GM23338 (cell line): Measurements from ENCODE around the gene CEP295NL. TPM values are rescaled to one million over a fixed set of nuclear protein-coding genes. Genes with fewer than 3 reads are reported as not detected.

ENCODE experiments used
- ATAC-seq: fragments of 200-7000 bp; cut with Tn5 transposase; 3 replicates; pipeline ENCODE4 v1.9.1; 2020
- DNase-seq: peaks from one replicate; pipeline ENCODE4 v3.0.0-alpha.2; 2015; ENCODE audit warnings: low spot score
- H2AFZ ChIP-seq: fragments of 200-600 bp; sonication (generic); 2 replicates; pipeline ENCODE4 v1.8.0; 2016; ENCODE audit warnings: antibody characterized with exemption, mild to moderate bottlenecking, moderate library complexity
- H3F3A ChIP-seq: fragments of 200-600 bp; sonication (generic); replicated peaks from 2 replicates; pipeline ENCODE4 v1.8.0; 2017; ENCODE audit warnings: antibody characterized with exemption, mixed run types, low read depth
- H3K27ac ChIP-seq: fragments of 200-600 bp; sonication (generic); 2 replicates; pipeline ENCODE4 v1.6.1; 2016; ENCODE audit warnings: low read depth
- H3K27me3 ChIP-seq: fragments of 200-600 bp; sonication (generic); 2 replicates; pipeline ENCODE4 v1.8.0; 2016; ENCODE audit warnings: mild to moderate bottlenecking, mixed run types, moderate library complexity; ENCODE audit not compliant: insufficient read depth
- H3K36me3 ChIP-seq: fragments of 200-600 bp; sonication (generic); 2 replicates; pipeline ENCODE4 v1.8.0; 2016; ENCODE audit warnings: mild to moderate bottlenecking; ENCODE audit not compliant: insufficient read depth
- H3K4me1 ChIP-seq: fragments of 200-600 bp; sonication (generic); 2 replicates; pipeline ENCODE4 v1.8.0; 2016; ENCODE audit warnings: mild to moderate bottlenecking, moderate library complexity; ENCODE audit not compliant: insufficient read depth
- H3K4me2 ChIP-seq: fragments of 200-600 bp; sonication (generic); 2 replicates; pipeline ENCODE4 v1.7.1; 2017; ENCODE audit warnings: mixed run types
- H3K4me3 ChIP-seq: fragments of 200-600 bp; sonication (generic); 2 replicates; pipeline ENCODE4 v1.6.1; 2016; ENCODE audit warnings: mixed run types
- H3K79me2 ChIP-seq: fragments of 200-600 bp; sonication (generic); replicated peaks from 2 replicates; pipeline ENCODE4 v1.8.0; 2017; ENCODE audit warnings: mild to moderate bottlenecking; ENCODE audit not compliant: insufficient read depth
- H3K9me2 ChIP-seq: fragments of 200-600 bp; sonication (generic); 2 replicates; pipeline ENCODE4 v1.8.0; 2017; ENCODE audit not compliant: insufficient read depth
- H4K20me1 ChIP-seq: fragments of 200-600 bp; sonication (generic); replicated peaks from 2 replicates; pipeline ENCODE4 v1.8.0; 2017; ENCODE audit warnings: mild to moderate bottlenecking; ENCODE audit not compliant: insufficient read depth
- H3K27ac Mint-ChIP-seq: 2 replicates; pipeline ENCODE4 v1.8.0; 2020; ENCODE audit warnings: inconsistent platforms, mild to moderate bottlenecking, moderate library complexity, mixed read lengths
- H3K27me3 Mint-ChIP-seq: 3 replicates; pipeline ENCODE4 v1.8.0; 2022; ENCODE audit warnings: low read depth, mild to moderate bottlenecking, moderate library complexity, mixed read lengths, inconsistent platforms; ENCODE audit not compliant: insufficient read depth, poor library complexity
- H3K36me3 Mint-ChIP-seq: 3 replicates; pipeline ENCODE4 v1.8.0; 2021; ENCODE audit warnings: low read depth, mild to moderate bottlenecking, inconsistent platforms, moderate library complexity, mixed read lengths
- H3K4me1 Mint-ChIP-seq: 3 replicates; pipeline ENCODE4 v1.8.0; 2020; ENCODE audit warnings: mild to moderate bottlenecking, inconsistent platforms, mixed read lengths
- H3K4me3 Mint-ChIP-seq: 3 replicates; pipeline ENCODE4 v1.8.0; 2021; ENCODE audit warnings: moderate library complexity, mild to moderate bottlenecking, inconsistent platforms, mixed read lengths
- H3K9me3 Mint-ChIP-seq: 3 replicates; pipeline ENCODE4 v1.8.0; 2020; ENCODE audit warnings: moderate library complexity, mild to moderate bottlenecking, inconsistent platforms, mixed read lengths
- CREB1 ChIP-seq: fragments of 250-450 bp; sonication (Bioruptor Pico); IDR thresholded peaks from 2 replicates; pipeline ENCODE4 v1.5.0; 2020; ENCODE audit warnings: low read depth, mild to moderate bottlenecking, moderate library complexity
- CTCF ChIP-seq, 2 experiments: fragments of 200-600 bp in 1 of 2; sonication (generic) in 1 of 2; conservative IDR thresholded peaks; 2 replicates each; pipeline versions ENCODE4 v1.5.1 to v1.6.1; 2016 to 2017; ENCODE audit warnings: antibody characterized with exemption in 2 of 2, low read depth in 2 of 2, mild to moderate bottlenecking in 2 of 2, moderate library complexity in 1 of 2
- ETS1 ChIP-seq: IDR thresholded peaks from 2 replicates; pipeline ENCODE4 v1.6.1; 2016; ENCODE audit warnings: antibody characterized with exemption
- EZH2 ChIP-seq: fragments of 200-600 bp; sonication (generic); IDR thresholded peaks from one replicate; pipeline ENCODE4 v1.8.0; 2017; ENCODE audit warnings: antibody characterized with exemption, mild to moderate bottlenecking, low read depth; ENCODE audit not compliant: unreplicated experiment
- EZH2phosphoT487 ChIP-seq: fragments of 200-600 bp; sonication (generic); IDR thresholded peaks from one replicate; pipeline ENCODE4 v1.8.1; 2018; ENCODE audit warnings: antibody characterized with exemption; ENCODE audit not compliant: unreplicated experiment
- JUNB ChIP-seq: IDR thresholded peaks from one replicate; pipeline ENCODE4 v1.6.1; 2016; ENCODE audit warnings: antibody characterized with exemption; ENCODE audit not compliant: unreplicated experiment
- NANOG ChIP-seq: IDR thresholded peaks from 2 replicates; pipeline ENCODE4 v1.6.1; 2016; ENCODE audit warnings: antibody characterized with exemption, borderline replicate concordance
- POLR2AphosphoS5 ChIP-seq: IDR thresholded peaks from 2 replicates; pipeline ENCODE4 v1.6.1; 2016; ENCODE audit warnings: antibody characterized with exemption, low read depth
- REST ChIP-seq: IDR thresholded peaks from one replicate; pipeline ENCODE4 v1.6.1; 2018; ENCODE audit warnings: antibody characterized with exemption; ENCODE audit not compliant: unreplicated experiment
- STAT1 ChIP-seq: IDR thresholded peaks from one replicate; pipeline ENCODE4 v1.6.1; 2016; ENCODE audit warnings: antibody characterized with exemption; ENCODE audit not compliant: unreplicated experiment
- ZNF114 ChIP-seq: fragments of 250-450 bp; sonication (Bioruptor Pico); IDR thresholded peaks from 2 replicates; pipeline ENCODE4 v1.5.0; 2020; ENCODE audit warnings: mild to moderate bottlenecking, moderate library complexity
- ZNF331 ChIP-seq: fragments of 250-450 bp; sonication (Bioruptor Pico); IDR thresholded peaks from 2 replicates; pipeline ENCODE4 v1.5.0; 2020; ENCODE audit warnings: low read depth, mild to moderate bottlenecking, moderate library complexity
- ZNF462 ChIP-seq: fragments of 250-450 bp; sonication (Bioruptor Pico); IDR thresholded peaks from 2 replicates; pipeline ENCODE4 v1.5.0; 2020; ENCODE audit warnings: mild to moderate bottlenecking, moderate library complexity
- polyA plus RNA-seq: library from polyadenylated mRNA; unstranded; fragments of >200 nt; fragmentation: Nextera tagmentation; extraction: Ambion mirVana; gene quantifications from 2 replicates; pipeline ENCODE4 v1.2.1, GENCODE V29; 2016
- total RNA-seq: library from RNA; depleted of rRNA; stranded (reverse); fragments of >200 nt; shearing (Covaris generic); gene quantifications from 2 replicates; pipeline ENCODE4 v1.2.3, GENCODE V29; 2014

The CEP295NL gene
- total and polyA plus RNA-seq, 2 experiments from 2014 or later = 0.69 TPM; not detected in 1

GRCh38 chr17:78855561-78856165, 47.3 kb downstream of the CEP295NL start:
- Histone ChIP-seq H3K27me3 (no peaks in the 10 kb centered on the region), H3K4me3 (no peak overlapping the region), H3K9me2 (no peaks in the 10 kb centered on the region), H3K79me2 (no peaks in the 10 kb centered on the region), H3K27ac (no peak overlapping the region), H3K4me2 (no peak overlapping the region), H3K36me3 (no peaks in the 10 kb centered on the region), H3F3A (no peaks in the 10 kb centered on the region), H2AFZ (no peak overlapping the region), H3K4me1 (no peaks in the 10 kb centered on the region), H4K20me1 (no peaks in the 10 kb centered on the region)
- TF ChIP-seq EZH2phosphoT487 (no peak), POLR2AphosphoS5 (no peak), ZNF462 (CRISPR knock-in tag) (no peak), JUNB (no peak), ETS1 (no peak), NANOG (no peak), EZH2 (no peak), REST (no peak), ZNF114 (CRISPR knock-in tag) (no peak), CTCF (conservative IDR thresholded peaks at IDR 0.05; ENCODE audit: low read depth in 2 of 2) (no peak), ZNF331 (CRISPR knock-in tag) (no peak), CREB1 (CRISPR knock-in tag) (no peak), STAT1 (no peak)
- no peak overlapping the region for H3K4me3 Mint-ChIP-seq
- no peak for ATAC-seq
- no peaks in the 10 kb centered on the region for H3K4me1 Mint-ChIP-seq
- no peak overlapping the region for H3K27ac Mint-ChIP-seq
- DNase-seq = no peak
- H3K36me3 Mint-ChIP-seq = no peaks in the 10 kb centered on the region
- H3K27me3 Mint-ChIP-seq = peaks cover 5% of the 10 kb centered on the region
- no peaks in the 10 kb centered on the region for H3K9me3 Mint-ChIP-seq
